Thyroid gland (tissue), 4 donors: Measurements from ENCODE around the gene TEAD3. TPM values are rescaled to one million over a fixed set of nuclear protein-coding genes. Genes with fewer than 3 reads are reported as not detected.

ENCODE experiments used
- DNase-seq, 2 donors: peaks; one replicate each; pipeline ENCODE4 v3.0.0-alpha.2; 2019
- H3K27ac ChIP-seq, 3 donors: fragments of 200-600 bp; sonication (generic); 1 replicate in 2 of 3; 2 replicates in 1 of 3; pipeline ENCODE4 v1.5.1; 2016 to 2019; ENCODE audit warnings: mild to moderate bottlenecking in 1 of 3, moderate library complexity in 1 of 3
- H3K27me3 ChIP-seq: fragments of 200-600 bp; sonication (generic); one replicate; pipeline ENCODE4 v1.5.1; 2019
- H3K36me3 ChIP-seq, 2 donors: fragments of 200-600 bp; sonication (generic); one replicate each; pipeline ENCODE4 v1.5.1; 2016 to 2019
- H3K4me1 ChIP-seq, 2 donors: fragments of 200-600 bp; sonication (generic); one replicate each; pipeline ENCODE4 v1.5.1; 2017 to 2019
- H3K4me3 ChIP-seq, 3 donors: fragments of 200-600 bp; sonication (generic); replicated peaks in 1 of 3; 1 replicate in 2 of 3; 2 replicates in 1 of 3; pipeline ENCODE4 v1.5.1; 2016; ENCODE audit warnings: mild to moderate bottlenecking in 1 of 3
- H3K9me3 ChIP-seq: fragments of 200-600 bp; sonication (generic); one replicate; pipeline ENCODE4 v1.5.1; 2017
- CTCF ChIP-seq, 6 experiments: fragments of 200-600 bp in 3 of 6; fragments of 450-650 bp in 3 of 6; sonication (generic) in 3 of 6; IDR thresholded peaks; one replicate each; pipeline ENCODE4 v1.5.1; 2016 to 2019; ENCODE audit warnings: antibody characterized with exemption in 6 of 6, mild to moderate bottlenecking in 2 of 6, inconsistent platforms in 1 of 6, moderate library complexity in 1 of 6
- POLR2A ChIP-seq, 2 donors: fragments of 450-650 bp; IDR thresholded peaks; one replicate each; pipeline ENCODE4 v1.6.1; 2017; ENCODE audit warnings: antibody characterized with exemption in 2 of 2, mild to moderate bottlenecking in 2 of 2, moderate library complexity in 1 of 2
- WGBS, 2 donors: methylation state at CpG; one replicate each; pipeline ENCODE4 v1.1.5; 2017; 5-methylcytosine and 5-hydroxymethylcytosine counted together
- intact Hi-C: fragments of 100-400 bp; cut with DNase I; formaldehyde crosslinking; loops from one replicate; pipeline ENCODE4 v1.15.1; 2023
- total RNA-seq, 4 donors: library from RNA; depleted of rRNA; stranded (reverse); fragments of >200 nt; gene quantifications; one replicate each; pipeline ENCODE4 v1.2.3, GENCODE V29; 2016

TEAD3 gene
- total RNA-seq, 4 donors from 2014 or later = 9.9 to 17.0 (median 11.2) TPM

- no peaks in the 10 kb centered on the region for H3K36me3 ChIP-seq
- TF ChIP-seq POLR2A (IDR thresholded peaks at IDR 0.05) = no peak
- H3K4me1 ChIP-seq = peaks cover 30 to 78% of the 10 kb centered on the region in 2 donors
- H3K9me3 ChIP-seq = no peaks in the 10 kb centered on the region
- intact Hi-C loops = no loop called here
- H3K27ac ChIP-seq = peak overlapping the region; percentile 28 to 46 (median 36)
- H3K27me3 ChIP-seq = no peaks in the 10 kb centered on the region
- peak; percentile 56 to 62 for DNase-seq
- WGBS, 2 donors = 39 to 43% methylated on average over 5 to 19 of the region's 28 CpGs
- no peak overlapping the region for H3K4me3 ChIP-seq
Measured at GRCh38 chr6:35489995-35490791, 6.7 kb downstream of the TEAD3 start.

- no peaks in the 10 kb centered on the region for H3K27me3 ChIP-seq
- H3K4me3 ChIP-seq = no peak overlapping the region
- H3K27ac ChIP-seq = peak overlapping the region in 1 of 3 donors; percentile 32
- H3K36me3 ChIP-seq = no peaks in the 10 kb centered on the region
- no peaks in the 10 kb centered on the region for H3K9me3 ChIP-seq
- H3K4me1 ChIP-seq = peaks cover 34 to 72% of the 10 kb centered on the region in 2 donors
- DNase-seq = no peak
- TF ChIP-seq POLR2A (IDR thresholded peaks at IDR 0.05) = no peak
- no peak for TF ChIP-seq CTCF (IDR thresholded peaks at IDR 0.05)
- intact Hi-C loops = no loop called here
- WGBS, 2 donors = 87 to 100% methylated on average over 1 of the region's 1 CpG
Measured at GRCh38 chr6:35489066-35489465, 7.8 kb downstream of the TEAD3 start.

- intact Hi-C loops = no loop called here
- Histone ChIP-seq H3K27me3 (no peaks in the 10 kb centered on the region), H3K36me3 (no peaks in the 10 kb centered on the region), H3K27ac (peak overlapping the region; percentile 28 to 49 (median 32)), H3K4me3 (no peak overlapping the region), H3K4me1 (peaks cover 34 to 70% of the 10 kb centered on the region in 2 donors), H3K9me3 (no peaks in the 10 kb centered on the region)
- DNase-seq = no peak
- TF ChIP-seq CTCF (IDR thresholded peaks at IDR 0.05) (no peak), POLR2A (IDR thresholded peaks at IDR 0.05) (no peak)
- WGBS, 2 donors = 78 to 79% methylated on average over 9 of the region's 9 CpGs
Measured at GRCh38 chr6:35488517-35488862, 8.4 kb downstream of the TEAD3 start.

- Histone ChIP-seq H3K27ac (peak overlapping the region; percentile 28 to 49 (median 32)), H3K9me3 (no peaks in the 10 kb centered on the region), H3K4me1 (peaks cover 34 to 66% of the 10 kb centered on the region in 2 donors), H3K4me3 (no peak overlapping the region), H3K27me3 (no peaks in the 10 kb centered on the region), H3K36me3 (no peaks in the 10 kb centered on the region)
- intact Hi-C loops = no loop called here
- no peak for DNase-seq
- 75 to 80% methylated on average over 9 of the region's 9 CpGs for WGBS, 2 donors
- TF ChIP-seq CTCF (IDR thresholded peaks at IDR 0.05) (no peak), POLR2A (IDR thresholded peaks at IDR 0.05) (no peak)
Measured at GRCh38 chr6:35487658-35488516, 9.0 kb downstream of the TEAD3 start.

GRCh38 chr6:35486005-35486925, 10.6 kb downstream of the TEAD3 start:
- Histone ChIP-seq H3K4me1 (peaks cover 34 to 49% of the 10 kb centered on the region in 2 donors), H3K9me3 (no peaks in the 10 kb centered on the region), H3K4me3 (no peak overlapping the region), H3K27ac (peak overlapping the region; percentile 81 to 87 (median 85)), H3K27me3 (no peaks in the 10 kb centered on the region), H3K36me3 (no peaks in the 10 kb centered on the region)
- intact Hi-C loops = no loop called here
- peak; percentile 90 to 92 for DNase-seq
- TF ChIP-seq POLR2A (IDR thresholded peaks at IDR 0.05) (peak in 1 of 2 donors; percentile 62), CTCF (IDR thresholded peaks at IDR 0.05) (no peak)
- 33 to 42% methylated on average over 38 to 49 of the region's 61 CpGs for WGBS, 2 donors
